ENCODE results near the gene MIB2. TPM values are rescaled to one million over a fixed set of nuclear protein-coding genes. Genes with fewer than 3 reads are reported as not detected.

The MIB2 gene
- total and polyA plus RNA-seq, 2 of the 4 experiments (the other 2 are of a cell fraction): 17.2 to 47.8 TPM

- TF ChIP-seq BHLHE40 (IDR thresholded peaks at IDR 0.05; ENCODE audit: low read depth, low read length): peak; percentile 21; the same call in 1 of the 2 replicates
- TF ChIP-seq CEBPB (IDR thresholded peaks at IDR 0.05; ENCODE audit: low read depth, low read length): peak; percentile 72; the same call in 1 of the 2 replicates
- TF ChIP-seq RFX5 (IDR thresholded peaks at IDR 0.05; ENCODE audit: low read depth, low read length): no peak
Measured at GRCh38 chr1:1614204-1614953, 921 bp upstream of the MIB2 start (continued).

DNA sequence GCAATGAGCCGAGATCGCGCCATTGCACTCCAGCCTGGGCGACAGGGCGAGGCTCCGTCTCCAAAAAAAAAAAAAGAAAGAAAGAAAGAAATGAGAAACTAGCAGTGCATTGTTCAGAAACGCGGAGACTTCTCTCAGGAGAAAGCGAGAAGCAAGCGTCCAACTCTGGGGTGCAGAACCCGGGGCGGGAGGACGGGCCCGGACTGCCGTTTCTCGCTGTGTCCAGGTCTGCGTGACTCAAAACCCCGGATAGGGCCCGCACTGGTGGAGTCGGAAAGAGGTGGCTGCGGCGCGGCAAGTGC lies 395 bp upstream of the MIB2 start:
- Histone ChIP-seq H3K4me1 (ENCODE audit: control insufficient read depth, insufficient read depth, low read length) (peaks cover 7% of the 10 kb centered on the region), H2AFZ (replicated peaks; ENCODE audit: low read length, poor library complexity) (peak overlapping the region; percentile 90), H3K18ac (ENCODE audit: low read depth, low read length) (no peak overlapping the region), H2AK9ac (replicated peaks; ENCODE audit: low read depth, low read length, poor library complexity) (peak overlapping the region; percentile 88), H3K4ac (ENCODE audit: low read depth, low read length) (no peak overlapping the region), H3K9ac (ENCODE audit: low read depth, low read length) (peak overlapping the region; percentile 54), H4K5ac (ENCODE audit: low read depth, low read length) (no peak overlapping the region), H3K56ac (ENCODE audit: extremely low read depth, insufficient read depth, low read length) (no peak overlapping the region), H3K9me3 (ENCODE audit: control insufficient read depth, insufficient read depth, low read length) (no peaks in the 10 kb centered on the region), H3K79me1 (ENCODE audit: low read depth in 1 of 2, low read length in 2 of 2) (peaks cover 19 to 48% of the 10 kb centered on the region in 2 experiments; a peak in 3 of 4 replicates), H2AK5ac (ENCODE audit: low read depth, low read length) (0 out of 2 replicates have a peak overlapping the region, but pooled peaks have one; percentile 20), H4K91ac (ENCODE audit: insufficient read depth, low read depth, low read length) (no peak overlapping the region), H3K36me3 (ENCODE audit: control insufficient read depth, insufficient read depth, low read length) (peaks cover 10% of the 10 kb centered on the region; the same call in 1 of the 2 replicates), H3K9me1 (ENCODE audit: insufficient read depth, low read length) (peaks cover 11% of the 10 kb centered on the region; the same call in 1 of the 2 replicates), H2BK15ac (ENCODE audit: low read depth, low read length) (no peak overlapping the region), H3K14ac (replicated peaks; ENCODE audit: low read depth, low read length) (0 out of 2 replicates have a peak overlapping the region, but pooled peaks have one; percentile 8), H3K27ac (ENCODE audit: insufficient read depth, low read length) (peak overlapping the region; percentile 33; the same call in 1 of the 2 replicates), H2BK5ac (ENCODE audit: low read depth, low read length, poor library complexity, severe bottlenecking) (no peak overlapping the region), H3K4me3 (ENCODE audit: insufficient read depth, low read depth, low read length) (peak overlapping the region; percentile 71), H4K8ac (ENCODE audit: low read depth in 2 of 2, low read length in 2 of 2) (no peak overlapping the region; a peak in 1 of 4 replicates), H3K27me3 (ENCODE audit: control insufficient read depth, insufficient read depth, low read length) (no peaks in the 10 kb centered on the region), H2BK20ac (ENCODE audit: low read depth, low read length) (no peak overlapping the region), H4K20me1 (ENCODE audit: insufficient read depth, low read length) (peaks cover 36% of the 10 kb centered on the region), H3K4me2 (ENCODE audit: low read depth, low read length) (peak overlapping the region; percentile 79), H2BK120ac (ENCODE audit: low read depth, low read length) (no peak overlapping the region), H3K23ac (ENCODE audit: low read depth, low read length) (no peak overlapping the region)
- dilution Hi-C loops (cut with HindIII; ENCODE audit: low sequenced_read_pairs, unreplicated experiment) (no loop called here), intact Hi-C loops (cut with micrococcal nuclease) (loop anchor here (2.0 kb wide), 1 partner anchor 44 kb away; the partner anchor contains the start of gene CDK11B), in situ Hi-C loops (cut with MboI; ENCODE audit: low sequenced_read_pairs) (no loop called here)
- DNase-seq (no peak), ATAC-seq (ENCODE audit: low read depth) (no peak)
- CTCF ChIA-PET: no interaction called here
- BruUV-seq (replicated peaks): no TSS peak
- WGBS, 2 experiments (ENCODE audit: extremely low coverage in 2 of 2, insufficient read length in 1 of 2): 0% methylated on average over 14 of the region's 23 CpGs; no CpG with 5 or more reads in 1 of the 2 experiments
- POLR2A ChIA-PET (ENCODE audit: unreplicated experiment): interaction anchor here (0.6 kb wide), 1 partner anchor 26 kb away, joined by 3 read pairs; no protein-coding TSS in a partner anchor
- TF ChIP-seq USF2 (IDR thresholded peaks at IDR 0.05; ENCODE audit: low read depth, low read length) (no peak), FOS (IDR thresholded peaks at IDR 0.05; ENCODE audit: low read depth, low read length) (no peak), MXI1 (IDR thresholded peaks at IDR 0.05; ENCODE audit: borderline replicate concordance, low read depth, low read length) (no peak), SMC3 (IDR thresholded peaks at IDR 0.05; ENCODE audit: low read depth, low read length) (no peak), RAD21 (IDR thresholded peaks at IDR 0.05; ENCODE audit: low read length) (no peak), ELK1 (IDR thresholded peaks at IDR 0.05; ENCODE audit: borderline replicate concordance, low read depth, low read length) (no peak), CHD1 (IDR thresholded peaks at IDR 0.05; ENCODE audit: low read depth, low read length) (no peak), CEBPB (IDR thresholded peaks at IDR 0.05; ENCODE audit: low read depth, low read length) (no peak), RCOR1 (IDR thresholded peaks at IDR 0.05; ENCODE audit: insufficient replicate concordance, low read length) (no peak)
